HG02759 (cell line): Measurements from ENCODE around the gene NET1.
"Not testable (repeated sequence)": the region's sequence is repeated elsewhere in the genome, so short reads cannot be mapped to it uniquely, and the experiment has no call there.

Experiments used
- ATAC-seq: cut with Tn5 transposase; IDR thresholded peaks from one replicate; pipeline ENCODE4 v1.9.1; 2021; ENCODE audit warnings: mild to moderate bottlenecking, moderate library complexity; ENCODE audit not compliant: unreplicated experiment

NET1 gene, protein sequence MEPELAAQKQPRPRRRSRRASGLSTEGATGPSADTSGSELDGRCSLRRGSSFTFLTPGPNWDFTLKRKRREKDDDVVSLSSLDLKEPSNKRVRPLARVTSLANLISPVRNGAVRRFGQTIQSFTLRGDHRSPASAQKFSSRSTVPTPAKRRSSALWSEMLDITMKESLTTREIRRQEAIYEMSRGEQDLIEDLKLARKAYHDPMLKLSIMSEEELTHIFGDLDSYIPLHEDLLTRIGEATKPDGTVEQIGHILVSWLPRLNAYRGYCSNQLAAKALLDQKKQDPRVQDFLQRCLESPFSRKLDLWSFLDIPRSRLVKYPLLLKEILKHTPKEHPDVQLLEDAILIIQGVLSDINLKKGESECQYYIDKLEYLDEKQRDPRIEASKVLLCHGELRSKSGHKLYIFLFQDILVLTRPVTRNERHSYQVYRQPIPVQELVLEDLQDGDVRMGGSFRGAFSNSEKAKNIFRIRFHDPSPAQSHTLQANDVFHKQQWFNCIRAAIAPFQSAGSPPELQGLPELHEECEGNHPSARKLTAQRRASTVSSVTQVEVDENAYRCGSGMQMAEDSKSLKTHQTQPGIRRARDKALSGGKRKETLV

DNA sequence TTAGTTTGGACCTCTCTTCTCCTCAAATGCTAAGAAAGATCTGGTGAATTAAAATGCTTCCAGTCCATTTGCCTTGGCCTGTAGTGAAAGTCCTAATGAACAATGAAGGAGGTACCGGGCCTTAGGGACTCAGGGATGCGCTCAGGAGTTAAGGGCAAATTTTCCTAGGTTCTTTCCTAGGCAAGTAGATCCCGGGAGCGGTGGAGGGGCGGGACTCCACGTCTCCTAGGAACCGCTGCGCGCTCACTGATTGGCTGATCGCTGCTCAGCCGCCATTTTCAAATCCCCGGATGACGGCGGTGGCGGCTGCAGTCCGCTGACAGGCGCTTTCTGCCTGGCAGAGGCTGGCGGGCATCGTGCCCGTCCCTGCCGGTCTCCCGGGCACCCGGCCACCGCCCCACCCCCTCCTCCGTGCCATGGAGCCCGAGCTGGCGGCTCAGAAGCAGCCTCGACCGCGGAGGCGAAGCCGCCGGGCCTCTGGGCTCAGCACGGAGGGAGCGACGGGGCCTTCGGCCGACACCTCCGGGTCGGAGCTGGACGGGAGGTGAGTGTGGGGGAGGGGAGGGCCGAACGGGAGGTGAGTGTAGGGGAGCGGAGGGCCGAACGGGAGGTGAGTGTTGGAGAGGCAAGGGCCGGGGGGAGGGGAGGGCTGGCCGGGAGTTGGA, at the start of gene NET1:
Gene NET1, plus strand, starts transcription at position 281 of the 665 bp plus-strand sequence. Its CDS starts 136 bp downstream, at position 417.
- ATAC-seq, result peak; percentile 99

DNA sequence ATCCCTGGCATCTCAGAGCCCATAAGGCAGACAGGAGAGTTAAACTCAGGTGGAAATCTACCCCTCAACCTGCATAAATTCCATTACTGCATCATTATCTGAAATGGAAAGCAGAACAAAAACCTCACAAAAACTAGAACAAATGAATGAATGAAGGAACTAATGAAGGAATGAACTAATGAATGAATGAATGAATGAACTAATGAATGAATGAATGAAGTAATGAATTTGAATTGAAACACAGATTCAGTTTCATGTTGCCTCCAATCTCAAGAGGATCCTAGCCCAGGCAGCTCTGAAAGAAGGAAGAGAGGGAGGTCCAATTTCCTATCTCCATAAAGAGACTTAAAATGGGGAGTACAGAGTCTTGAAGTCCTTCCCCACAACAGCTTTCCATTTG, 49.5 kb upstream of the NET1 start:
- no peak for ATAC-seq

DNA sequence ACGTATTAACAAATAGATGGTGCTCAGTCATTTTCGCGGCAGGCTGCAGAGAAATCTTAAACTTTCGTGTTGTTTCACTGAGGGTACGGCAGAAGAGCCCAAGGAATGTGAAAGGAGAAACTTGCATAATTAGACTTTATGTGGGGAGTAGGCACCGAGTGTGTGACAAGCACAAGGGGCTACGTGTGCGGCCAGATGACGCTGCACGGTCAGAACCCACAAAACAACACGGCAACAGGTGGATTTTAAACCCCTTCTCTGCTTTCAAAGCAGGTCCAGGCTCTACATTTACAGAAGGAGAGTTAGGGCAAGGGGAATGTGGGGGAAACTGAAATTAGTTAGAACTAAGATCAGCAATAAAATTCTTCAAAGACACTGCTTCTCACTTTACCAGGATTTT, 48.0 kb upstream of the NET1 start:
- no peak for ATAC-seq

DNA sequence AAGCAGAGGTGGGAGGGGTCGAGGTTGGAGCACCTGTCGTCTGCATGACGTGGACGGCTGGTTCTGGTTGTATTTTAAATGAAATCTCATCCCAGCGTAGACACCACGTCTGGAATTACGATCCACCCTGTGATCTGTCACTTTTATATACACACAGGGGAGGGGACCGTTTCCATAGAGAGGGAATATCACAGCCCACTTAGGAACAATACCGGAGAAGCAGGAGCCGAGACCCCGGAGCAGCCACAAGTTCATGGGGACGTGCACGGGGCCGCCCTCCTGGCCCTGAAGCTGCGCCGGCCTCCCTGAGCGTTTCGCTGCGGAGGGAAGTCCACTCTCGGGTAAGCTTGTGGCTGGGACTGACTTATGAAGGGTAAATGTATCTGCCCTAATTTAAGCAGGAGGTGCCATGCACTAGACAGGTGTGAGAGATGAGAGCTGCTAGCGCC, 47.4 kb upstream of the NET1 start, which contains the start of gene UCN3:
Gene UCN3, plus strand, starts transcription at position 77 of the 449 bp plus-strand sequence. CDS start 8,755 bp downstream, outside the sequence.
- ATAC-seq, result no peak

DNA sequence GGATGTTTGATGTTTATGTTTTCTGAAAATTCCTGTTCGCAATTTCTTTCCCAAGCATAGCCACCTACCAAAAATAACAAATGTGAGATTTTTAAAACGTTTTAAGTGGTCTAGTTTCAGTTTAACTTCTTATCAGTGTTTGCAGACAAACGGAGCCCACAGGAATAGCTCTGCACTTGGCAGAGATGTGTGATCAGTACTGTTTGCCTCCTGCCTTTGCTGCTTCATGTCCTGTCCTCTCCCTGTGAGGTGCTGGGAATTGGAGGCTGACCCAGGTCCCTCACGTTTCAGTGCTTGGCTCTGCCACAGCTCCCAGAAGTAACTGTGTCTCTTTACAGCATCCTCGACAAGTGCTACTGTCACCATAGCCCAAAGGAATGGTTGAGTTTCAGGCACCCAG, 46.4 kb upstream of the NET1 start:
- no peak for ATAC-seq

DNA sequence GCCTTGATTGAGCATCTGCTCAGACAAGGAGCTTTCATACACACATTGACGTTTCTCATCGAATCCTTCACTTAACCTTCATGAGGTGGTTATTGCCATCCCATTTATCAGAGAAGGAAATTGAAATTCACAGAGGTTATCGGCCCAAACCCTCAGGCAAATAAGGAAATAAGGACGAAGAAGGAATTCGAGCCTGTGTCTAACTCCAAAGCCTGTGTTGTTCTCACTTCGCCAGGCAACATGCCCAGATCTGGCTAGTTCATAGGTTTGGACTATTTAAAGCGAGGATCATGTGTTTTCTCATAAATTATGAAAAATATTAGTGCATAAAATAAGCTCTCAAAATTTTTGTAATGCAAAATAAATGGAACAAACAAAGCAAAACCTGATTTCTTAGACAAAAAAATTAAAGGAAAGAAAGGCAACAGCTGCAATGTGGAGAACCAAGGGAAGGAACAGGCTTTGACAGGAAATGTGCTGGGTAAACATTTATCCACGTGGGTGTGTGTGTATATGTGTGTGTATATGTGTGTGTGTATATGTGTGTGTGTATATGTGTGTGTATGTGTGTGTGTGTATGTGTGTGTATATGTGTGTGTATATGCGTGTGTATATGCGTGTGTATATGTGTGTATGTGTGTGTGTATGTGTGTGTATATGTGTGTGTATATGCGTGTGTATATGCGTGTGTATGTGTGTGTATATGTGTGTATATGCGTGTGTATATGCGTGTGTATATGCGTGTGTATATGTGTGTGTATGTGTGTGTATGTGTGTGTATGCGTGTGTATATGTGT, 42.8 kb upstream of the NET1 start:
- ATAC-seq, result no peak

DNA sequence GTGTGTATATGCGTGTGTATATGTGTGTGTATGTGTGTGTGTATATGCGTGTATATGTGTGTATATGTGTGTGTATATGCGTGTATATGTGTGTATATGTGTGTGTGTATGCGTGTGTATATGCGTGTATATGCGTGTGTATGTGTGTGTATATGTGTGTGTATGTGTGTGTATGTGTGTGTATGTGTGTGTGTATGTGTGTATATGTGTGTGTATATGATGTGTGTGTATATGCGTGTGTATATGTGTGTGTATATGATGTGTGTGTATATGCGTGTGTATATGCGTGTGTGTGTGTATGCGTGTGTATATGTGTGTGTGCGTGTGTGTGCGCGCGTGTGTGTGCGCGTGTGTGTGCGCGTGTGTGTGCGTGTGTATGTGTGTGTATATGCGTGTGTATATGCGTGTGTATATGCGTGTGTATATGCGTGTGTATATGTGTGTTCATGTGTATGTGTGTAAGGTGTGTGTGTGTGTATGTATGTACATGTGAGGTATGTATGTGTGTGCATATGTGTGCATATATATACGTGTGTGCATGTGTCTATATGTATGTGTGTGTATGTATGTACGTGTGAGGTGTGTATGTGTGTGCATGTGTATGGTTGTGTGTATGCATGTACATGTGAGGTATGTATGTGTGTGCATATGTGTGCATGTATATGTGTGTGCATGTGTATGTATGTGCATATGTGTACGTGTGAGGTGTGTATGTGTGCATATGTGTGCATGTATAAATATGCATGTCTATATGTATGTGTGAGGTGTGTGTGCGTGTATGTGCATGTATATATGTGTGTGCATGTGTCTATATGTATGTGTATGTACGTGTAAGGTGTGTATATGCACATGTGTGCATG, 41.6 kb upstream of the NET1 start:
- ATAC-seq, result no peak

DNA sequence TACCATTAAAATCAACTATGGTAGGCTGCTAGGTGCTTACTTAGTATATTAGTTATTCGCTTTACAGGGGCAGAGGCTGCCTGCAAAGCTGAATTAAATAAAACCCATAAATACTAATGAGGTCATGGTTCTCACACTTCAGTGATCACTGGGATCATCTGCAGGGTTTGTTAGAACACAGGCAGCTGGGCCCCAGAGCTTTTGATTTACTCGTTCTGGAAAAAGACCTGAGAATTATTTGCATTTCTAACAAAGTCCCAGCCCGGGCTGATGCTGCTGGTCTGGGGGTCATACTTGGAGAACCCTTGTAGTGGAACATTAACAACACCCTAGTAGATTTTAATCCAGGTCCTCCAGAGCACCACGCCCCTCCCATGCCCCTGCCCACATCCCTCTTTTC, 39.0 kb upstream of the NET1 start:
- ATAC-seq, result no peak

DNA sequence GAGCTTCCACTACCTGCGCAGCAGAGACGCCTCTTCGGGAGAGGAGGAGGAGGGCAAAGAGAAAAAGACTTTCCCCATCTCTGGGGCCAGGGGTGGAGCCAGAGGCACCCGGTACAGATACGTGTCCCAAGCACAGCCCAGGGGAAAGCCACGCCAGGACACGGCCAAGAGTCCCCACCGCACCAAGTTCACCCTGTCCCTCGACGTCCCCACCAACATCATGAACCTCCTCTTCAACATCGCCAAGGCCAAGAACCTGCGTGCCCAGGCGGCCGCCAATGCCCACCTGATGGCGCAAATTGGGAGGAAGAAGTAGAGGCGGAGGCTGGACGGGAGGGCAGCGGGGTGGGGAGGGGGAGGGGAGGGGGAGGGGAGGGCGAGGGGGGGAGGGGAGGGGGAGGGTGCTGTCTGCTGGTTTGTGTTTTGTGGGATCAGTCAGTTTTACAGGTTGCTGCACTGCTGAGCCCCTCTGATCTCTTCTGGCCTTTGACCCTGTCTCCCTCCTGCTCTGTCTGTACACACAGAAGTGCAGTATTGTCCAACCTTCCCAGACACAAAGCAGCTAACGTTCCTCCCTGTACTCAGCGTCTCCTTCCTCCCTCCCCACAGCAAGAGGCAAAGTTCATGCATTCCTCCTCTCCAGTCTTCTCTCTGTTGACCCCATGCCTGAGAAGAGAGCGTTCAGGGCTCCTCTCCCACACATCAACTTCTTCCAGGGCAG, 38.3 kb upstream of the NET1 start:
- ATAC-seq, result no peak

DNA sequence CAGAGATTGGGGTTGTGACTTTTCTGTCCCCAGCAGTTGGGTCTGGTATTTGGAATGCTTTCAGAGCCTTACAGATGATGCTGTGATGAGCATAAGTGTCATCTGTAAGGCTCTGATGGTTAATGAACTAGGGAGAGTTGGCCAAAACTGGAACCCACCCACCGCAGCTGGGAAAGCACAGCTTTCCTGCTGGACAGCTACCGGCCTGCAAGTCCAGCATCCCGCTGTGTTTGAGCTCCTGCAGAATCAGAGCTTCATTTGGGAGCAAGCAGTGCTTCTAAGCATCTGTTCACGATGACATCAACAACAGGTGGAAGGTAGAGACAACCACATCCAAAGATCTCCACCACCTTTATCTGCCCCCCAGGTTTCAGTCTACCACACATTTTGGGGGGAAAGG, 35.9 kb upstream of the NET1 start:
- no peak for ATAC-seq

DNA sequence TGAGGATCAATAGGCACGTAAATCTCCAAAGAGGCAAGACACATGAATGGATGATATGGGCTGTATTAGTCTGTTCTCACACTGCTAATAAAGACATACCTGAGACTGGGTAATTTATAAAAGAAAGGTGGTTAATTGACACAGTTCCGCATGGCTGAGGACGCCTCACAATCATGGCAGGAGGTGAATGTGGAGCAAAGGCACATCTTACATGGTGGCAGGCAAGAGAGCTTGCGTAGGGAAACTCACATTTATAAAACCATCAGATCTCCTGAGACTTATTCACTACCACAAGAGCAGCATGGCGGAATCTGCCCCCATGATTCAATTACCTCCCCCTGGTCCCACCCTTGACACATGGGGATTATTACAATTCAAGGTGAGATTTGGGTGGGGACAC, 33.2 kb upstream of the NET1 start:
- not testable (repeated sequence) for ATAC-seq

DNA sequence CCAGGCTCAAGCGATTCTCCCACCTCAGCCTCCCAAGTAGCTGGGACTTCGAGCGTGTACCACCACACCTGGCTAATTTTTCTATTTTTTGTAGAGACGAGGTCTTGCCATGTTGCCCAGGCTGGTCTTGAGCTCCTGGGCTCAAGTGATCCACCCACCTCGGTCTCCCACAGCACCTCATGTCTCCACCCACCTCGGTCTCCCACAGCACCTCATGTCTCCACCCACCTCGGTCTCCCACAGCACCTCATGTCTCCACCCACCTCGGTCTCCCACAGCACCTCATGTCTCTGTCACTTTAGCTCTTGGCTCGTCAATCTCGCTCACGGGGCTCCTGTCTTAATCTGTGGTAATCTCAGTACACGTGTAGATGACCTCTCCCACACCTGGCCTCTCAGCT, 32.0 kb upstream of the NET1 start:
- ATAC-seq, result not testable (repeated sequence)

DNA sequence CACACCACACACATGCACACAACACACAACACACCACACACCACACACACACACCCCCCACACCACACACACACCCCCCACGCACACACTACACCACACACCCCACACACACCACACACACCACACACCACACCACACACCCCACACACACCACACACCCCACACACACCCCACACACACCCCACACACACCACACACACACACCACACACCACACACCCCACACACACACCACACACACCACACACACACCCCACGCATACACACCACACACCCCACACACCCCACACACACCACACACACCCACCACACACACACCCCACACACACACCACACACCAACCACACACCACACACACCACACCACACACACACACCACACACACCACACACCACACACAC, 31.2 kb upstream of the NET1 start:
- no peak for ATAC-seq

DNA sequence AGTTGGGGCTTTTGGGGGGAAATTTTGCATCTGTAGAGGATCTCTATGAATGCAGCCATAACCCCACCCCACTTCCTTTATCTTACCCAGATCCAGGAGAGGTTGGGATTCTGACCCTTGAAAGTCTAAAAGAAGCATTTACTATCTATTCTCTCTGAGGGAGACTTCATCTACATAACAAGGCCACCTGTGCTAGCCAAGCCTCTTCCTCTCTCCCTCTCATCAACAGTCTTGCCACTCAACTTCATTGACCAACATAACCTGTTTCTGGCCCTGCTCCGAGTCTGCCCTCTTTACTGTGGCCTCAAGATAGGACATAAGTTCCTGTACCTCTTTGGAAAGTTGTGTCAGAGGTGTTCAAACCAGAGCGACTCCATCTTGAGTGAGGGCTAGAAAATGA, 27.1 kb upstream of the NET1 start:
- ATAC-seq, result no peak

DNA sequence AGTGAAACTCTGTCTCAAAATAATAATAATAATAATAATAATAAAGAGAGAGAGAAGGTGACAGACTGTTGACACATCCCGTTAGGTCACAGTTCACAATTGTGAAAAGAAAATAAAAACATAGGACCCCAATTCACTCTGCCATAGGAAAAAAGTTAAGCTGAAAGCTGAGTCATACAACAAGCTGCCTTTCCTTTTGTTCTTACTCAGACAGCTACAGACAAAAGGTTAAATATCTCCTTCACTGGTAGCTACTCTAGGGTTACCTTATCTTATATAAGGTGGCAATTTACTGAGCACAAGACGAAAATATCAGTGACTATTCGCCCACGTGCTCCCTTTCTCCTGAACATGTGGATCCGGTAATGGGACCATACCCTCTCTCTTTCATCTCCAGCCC, 25.2 kb upstream of the NET1 start:
- no peak for ATAC-seq

DNA sequence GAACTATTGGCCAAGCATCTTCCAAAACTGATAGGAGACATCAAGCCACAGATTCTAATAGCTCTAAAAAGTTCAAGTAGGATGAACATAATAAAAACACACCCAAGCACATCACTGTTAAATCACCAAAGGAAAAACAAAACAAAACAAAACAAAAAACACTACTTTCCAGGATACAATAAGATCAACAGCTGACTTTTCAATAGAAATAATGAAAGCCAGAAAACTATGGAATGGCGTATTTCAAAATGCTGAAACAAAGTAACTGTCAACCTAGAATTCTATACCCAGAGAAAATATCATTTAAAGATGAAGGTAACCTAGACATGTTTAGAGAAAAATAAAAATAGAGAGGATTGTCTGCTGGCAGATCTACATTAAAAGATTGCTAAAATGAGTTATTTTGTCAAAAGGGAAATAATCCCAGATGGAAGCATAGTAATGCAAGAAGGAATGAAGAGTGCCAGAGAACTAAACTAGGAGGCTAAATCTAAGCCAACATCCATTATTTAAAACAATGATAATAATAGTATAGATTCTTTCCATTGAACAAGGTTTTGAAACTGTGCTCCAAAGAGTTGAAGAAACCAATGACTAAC, 21.7 kb upstream of the NET1 start:
- no peak for ATAC-seq

DNA sequence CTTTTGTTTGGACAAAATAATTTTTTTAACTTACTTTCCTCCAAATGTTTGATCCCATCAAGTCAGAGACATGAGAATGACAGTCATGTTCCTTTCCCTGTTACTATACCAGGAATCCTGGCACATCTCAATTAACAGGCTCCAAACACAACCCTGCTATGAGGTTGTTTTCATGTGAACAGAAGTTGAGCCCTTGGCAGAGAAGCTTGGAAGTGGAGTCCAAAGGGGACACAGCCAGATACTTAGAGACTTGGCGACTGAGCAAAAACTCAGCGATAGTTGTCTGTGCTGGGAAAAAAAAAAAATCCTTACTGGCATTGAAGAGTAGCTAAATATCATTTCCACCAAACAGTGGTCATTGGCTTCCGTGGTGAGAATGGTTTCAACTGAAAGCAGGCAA, 20.6 kb upstream of the NET1 start:
- ATAC-seq, result no peak

DNA sequence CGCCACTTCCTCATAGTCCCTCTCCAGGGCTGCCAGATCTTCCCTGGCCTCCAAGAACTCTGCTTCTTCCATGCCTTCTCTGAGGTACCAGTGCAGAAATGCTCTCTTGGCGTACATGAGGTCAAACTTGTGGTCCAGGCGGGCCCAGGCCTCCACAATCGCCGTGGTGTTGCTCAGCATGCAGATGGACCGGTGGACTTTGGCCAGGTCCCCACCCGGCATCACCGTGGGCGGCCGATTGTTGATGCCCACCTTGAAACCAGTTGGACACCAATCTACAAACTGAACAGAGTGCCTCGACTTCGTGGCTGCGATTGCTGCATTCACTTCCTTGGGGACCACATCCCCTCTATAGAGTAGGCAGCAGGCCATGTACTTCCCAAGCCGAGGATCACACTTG, 18.8 kb upstream of the NET1 start:
- ATAC-seq, result no peak

DNA sequence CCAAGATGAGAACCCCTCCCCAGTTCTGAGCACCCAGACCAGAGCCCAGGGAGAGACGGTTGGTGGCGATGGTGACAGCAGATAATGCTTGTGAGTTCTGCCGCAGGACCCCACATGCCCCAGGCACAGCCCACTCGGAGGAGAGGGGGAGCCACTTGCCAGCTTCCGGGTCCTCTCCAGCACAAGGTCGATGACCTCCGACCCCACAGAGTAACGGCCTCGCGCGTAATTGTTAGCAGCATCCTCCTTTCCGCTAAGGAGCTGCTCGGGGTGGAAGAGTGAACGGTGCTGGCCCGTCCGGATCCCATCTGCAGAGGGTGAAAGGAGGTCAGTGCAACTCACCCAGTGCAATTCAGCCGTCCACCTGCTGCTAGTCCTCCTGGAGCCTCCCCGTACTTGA, 17.2 kb upstream of the NET1 start:
- no peak for ATAC-seq
